NCI-H128 (cell line): Measurements from ENCODE around the gene EIF2S3B.
"Not testable (repeated sequence)": the region's sequence is repeated elsewhere in the genome, so short reads cannot be mapped to it uniquely, and the experiment has no call there.

ENCODE experiments used
- DNase-seq: peaks from one replicate; lab custom pipeline; 2025; ENCODE audit not compliant: unreplicated experiment; lab: John Stamatoyannopoulos, UW

EIF2S3B gene

DNA sequence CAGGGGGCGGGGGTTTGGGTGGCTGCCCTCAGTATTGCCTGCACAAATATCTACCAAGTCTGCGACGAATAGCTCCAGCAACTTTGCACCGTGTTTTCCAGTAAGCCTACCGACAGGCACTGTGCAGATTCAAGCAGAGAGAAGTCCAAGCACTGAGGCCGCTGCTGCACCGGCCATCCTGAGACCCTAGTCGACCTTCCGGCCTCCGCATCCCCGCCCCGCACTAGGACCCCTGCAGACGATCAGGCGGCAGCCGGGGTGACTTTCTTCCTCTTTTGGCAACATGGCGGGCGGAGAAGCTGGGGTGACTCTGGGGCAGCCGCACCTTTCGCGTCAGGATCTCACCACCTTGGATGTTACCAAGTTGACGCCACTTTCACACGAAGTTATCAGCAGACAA lies at the start of gene EIF2S3B:
Gene EIF2S3B, plus strand, starts transcription at position 271 of the 400 bp plus-strand sequence. Its CDS starts 13 bp downstream, at position 284.
- DNase-seq, result no peak

DNA sequence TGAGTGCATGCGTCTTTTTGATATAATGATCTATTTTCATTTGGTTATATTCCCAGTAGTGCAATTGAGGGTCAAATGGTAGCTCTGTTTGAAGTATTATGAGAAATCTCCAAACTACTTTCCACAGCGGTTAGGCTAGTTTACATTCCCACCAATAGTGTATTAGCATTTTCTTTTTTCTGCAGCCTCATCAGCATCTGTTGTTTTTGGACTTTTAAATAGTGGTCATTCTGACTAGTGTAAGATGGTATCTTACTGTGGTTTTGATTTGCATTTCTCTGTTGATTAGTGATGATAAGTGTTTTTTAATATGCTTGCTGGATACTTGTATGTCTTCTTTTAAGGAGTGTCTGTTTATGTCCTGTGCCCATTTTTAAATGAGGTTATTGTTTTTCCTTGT lies 48.8 kb upstream of the EIF2S3B start:
- no peak for DNase-seq

DNA sequence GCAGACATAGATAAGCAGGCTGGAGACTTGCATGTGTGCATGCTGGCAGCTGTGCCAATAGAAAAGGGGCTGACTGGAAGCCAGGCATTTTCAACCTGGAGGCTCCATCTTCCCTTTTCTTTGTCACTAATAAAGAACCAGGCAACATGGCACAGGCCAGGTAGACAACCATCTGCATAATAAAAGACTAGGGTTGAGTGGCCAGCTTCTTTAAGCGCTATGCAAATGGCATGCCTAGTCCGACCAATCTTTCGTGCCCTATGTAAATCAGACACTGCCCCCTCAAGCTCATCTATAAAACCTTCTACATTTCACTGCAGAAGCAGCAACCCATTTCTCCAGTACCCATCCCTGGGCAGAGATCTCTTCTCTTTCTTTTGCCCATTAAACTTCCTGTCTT lies 47.9 kb upstream of the EIF2S3B start:
- DNase-seq, result no peak

DNA sequence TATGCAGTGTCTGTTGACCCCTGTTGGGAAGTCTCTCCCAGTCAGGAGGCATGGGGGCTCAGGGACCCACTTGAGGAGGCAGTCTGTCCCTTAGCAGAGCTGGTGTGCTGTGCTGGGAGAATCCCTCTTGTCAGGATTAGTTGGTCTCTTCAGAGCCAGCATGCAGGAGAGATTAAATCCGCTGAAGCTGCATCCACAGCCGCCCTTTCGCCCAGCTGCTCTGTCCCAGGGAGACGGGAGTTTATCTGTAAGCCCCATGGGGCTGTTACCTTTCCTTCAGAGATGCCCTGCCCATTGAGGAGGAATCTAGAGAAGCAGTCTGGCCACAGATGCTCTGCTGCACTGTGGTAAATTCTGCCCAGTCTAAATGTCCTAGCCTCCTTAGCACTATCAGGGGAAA lies 39.4 kb upstream of the EIF2S3B start:
- DNase-seq, result no peak

DNA sequence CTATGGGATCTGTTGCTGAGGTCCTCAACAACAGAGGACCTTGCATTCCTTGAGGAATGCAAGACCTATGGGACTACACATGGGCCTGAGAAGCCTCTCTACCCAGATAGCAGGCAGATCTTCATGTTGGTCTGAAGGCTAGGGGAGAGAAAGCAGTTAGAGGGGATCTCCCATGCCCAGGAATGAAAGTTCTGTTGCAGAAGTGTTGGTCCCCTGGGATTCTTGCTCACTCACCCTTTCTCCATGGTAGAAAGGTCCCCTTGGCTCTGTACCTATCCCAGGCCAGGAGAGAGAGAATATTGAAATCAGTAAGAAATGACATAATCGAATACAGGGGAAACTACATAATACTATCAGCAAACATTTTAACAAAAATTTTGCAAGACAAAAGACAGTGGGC lies 36.0 kb upstream of the EIF2S3B start:
- DNase-seq, result no peak

DNA sequence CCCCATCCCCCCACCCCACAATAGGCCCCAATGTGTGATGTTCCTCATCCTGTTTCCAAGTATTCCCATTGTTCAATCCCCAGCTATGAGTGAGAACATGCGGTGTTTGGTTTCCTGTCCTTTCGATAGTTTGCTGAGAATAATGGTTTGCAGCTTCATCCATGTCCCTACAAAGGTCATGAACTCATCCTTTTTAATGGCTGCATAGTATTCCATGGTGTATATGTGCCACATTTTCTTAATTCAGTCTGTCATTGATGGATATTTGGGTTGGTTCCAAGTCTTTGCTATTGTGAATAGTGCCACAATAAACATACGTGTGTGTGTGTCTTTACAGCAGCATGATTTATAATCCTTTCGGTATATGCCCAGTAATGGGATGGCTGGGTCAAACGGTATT lies 32.9 kb upstream of the EIF2S3B start:
- DNase-seq, result not testable (repeated sequence)

DNA sequence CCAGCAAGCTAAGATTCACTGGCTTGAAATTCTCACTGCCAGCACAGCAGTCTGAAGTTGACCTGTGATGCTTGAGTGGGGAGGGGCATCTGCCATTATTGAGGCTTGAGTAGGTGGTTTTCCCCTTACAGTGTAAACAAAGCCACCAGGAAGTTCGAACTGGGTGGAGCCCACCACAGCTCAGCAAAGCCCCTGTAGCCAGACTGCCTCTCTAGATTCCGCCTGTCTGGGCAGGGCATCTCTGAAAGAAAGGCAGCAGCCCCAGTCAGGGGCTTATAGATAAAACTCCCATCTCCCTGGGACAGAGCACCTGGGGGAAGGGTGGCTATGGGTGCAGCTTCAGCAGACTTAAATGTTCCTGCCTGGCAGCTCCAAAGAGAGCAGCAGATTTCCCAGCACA lies 23.8 kb upstream of the EIF2S3B start:
- DNase-seq, result not testable (repeated sequence)

DNA sequence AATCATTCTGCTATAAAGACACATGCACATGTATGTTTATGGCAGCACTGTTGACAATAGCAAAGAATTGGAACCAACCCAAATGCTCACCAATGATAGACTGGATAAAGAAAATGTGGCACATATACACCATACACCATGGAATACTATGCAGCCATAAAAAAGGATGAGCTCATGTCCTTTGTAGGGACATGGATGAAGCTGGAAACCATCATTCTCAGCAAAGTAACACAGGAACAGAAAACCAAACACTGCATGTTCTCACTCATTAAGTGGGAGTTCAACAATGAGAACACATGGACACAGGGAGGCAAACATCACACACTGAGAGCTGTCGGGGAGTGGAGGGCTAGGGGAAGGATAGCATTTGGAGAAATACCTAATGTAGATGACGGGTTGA lies 18.4 kb upstream of the EIF2S3B start:
- DNase-seq, result not testable (repeated sequence)

DNA sequence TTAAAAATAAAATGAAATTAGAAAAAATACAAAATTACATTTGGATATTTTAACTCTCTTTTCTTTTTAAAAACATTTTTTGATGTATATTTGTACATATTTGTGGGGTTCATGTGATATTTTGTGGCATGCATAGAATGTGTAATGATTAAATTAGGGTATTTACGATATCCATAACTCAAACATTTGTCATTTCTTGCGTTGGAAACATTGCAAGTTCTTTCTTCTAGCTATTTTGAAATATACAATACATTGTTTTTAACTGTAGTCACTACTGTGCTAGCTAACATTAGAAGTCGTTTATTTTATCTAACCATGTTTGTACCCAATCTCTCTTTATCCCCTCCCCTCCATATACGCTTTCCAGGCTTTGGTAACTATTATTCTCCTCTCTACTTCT lies 13.9 kb upstream of the EIF2S3B start:
- DNase-seq, result no peak

DNA sequence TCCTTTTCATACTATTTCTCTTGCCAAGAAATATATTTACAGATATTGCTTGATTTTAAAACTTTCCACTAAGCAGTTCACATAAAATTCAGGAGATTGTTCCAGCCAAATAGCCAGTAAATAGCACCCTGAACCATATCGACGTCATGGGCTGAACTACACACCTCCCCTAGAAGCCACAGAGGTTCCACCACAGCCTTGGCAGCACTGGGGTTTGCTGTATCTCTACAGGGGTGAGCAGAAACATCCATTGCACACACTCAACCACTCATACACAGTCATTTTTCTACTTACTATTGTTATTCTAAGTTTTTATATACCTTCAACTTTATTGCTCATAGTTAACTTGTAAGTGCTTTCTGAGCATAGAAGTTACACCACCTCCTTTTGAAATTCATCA lies 8.1 kb upstream of the EIF2S3B start:
- no peak for DNase-seq

DNA sequence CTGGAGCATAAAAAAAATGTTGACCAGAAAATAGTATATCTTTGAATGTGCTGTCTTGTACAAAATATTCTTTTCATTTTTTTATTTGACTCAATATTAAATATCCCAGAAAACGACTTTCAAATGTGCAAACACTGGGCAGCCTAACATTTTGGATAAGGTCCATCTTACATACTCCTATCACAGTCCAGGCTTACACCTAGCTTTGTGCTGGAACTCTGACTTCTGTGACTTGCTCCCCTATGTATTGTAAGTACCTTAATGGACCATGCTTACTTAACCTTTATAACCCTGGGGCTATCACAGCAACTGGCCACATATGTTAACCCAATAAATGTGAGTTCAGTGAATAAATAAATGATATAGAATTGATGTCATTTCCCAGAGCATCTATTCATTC lies 7.6 kb upstream of the EIF2S3B start:
- no peak for DNase-seq

DNA sequence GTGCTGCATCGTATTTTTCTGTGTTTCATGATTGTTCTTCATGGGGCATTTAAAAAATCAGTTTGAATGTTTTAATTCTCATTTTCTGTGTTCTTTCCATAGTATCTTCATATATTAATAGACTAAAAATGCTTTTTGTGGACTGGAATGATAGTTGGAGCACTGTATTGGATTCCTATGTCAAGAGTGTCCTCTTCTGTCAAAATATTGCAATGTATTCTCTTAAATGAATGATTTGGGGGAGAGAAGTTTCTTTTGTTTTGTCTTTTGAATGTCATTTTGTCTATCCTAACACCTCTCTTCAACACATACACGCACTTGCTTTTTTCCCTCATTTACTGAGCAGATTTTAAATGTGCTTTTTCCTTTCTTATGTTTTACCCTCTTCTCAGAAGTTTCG lies 4.7 kb upstream of the EIF2S3B start:
- DNase-seq, result no peak

DNA sequence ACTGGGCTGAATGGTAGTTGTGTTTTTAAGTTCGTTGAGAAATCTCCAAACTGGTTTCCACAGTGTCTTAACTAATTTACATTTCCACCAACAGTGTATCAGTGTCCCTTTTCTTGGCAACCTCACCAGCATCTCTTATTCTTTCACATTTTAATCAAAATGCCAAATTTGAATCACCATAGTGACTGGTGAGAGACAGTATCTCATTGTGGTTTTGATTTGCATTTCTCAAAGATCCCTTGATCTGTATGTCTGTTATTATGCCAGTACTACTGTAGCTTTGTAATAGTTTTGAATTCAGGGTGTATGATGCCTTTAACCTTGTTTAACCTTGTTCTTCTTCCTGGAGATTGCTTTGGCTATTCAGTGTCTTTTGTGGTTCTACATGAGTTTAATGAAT lies 2.2 kb upstream of the EIF2S3B start:
- DNase-seq, result no peak

DNA sequence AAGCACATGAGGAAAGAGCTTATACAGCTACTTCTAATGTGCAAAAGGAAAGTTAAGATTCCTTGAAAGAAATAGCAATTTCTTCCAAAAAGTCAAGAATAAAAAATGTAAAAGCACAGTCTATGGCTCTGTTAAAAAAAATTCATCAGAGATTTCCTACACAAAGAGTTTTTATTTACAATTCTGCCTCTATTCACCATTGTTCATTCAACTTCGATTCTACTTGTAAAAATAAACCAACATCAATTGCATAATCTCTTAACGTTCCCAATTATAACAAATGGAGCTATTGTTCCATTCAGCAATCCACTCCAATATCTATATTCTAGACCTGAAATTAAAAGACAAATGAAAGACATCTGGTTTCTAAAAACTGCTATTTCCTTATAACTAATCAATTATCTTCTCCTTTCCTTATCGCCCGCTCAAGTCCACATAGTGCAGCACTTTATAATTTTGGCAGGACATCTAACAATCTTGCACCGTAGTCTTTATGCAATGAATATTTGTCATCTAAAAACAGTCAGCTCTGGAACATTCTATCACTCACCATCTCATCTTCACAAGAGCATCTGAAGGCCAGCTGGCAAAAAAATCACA lies 6.2 kb downstream of the EIF2S3B start:
- no peak for DNase-seq

DNA sequence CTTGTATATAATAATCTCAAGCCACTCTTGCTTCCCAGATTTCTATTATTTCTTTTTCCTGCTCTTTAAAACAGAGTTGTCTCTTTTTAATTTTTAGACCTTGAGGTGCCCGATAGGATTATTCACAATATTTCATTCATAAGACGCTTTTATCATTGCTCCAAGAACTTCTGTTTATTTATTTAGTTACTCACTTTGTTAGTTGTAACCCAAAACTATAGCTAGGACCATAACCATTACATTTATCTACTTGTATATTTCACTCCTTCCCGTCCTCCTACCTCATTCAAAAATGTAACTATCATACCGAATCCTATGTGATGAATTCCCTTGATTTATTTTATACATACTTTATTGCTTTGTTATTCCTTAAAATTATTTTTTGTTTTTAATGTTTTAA lies 7.1 kb downstream of the EIF2S3B start:
- no peak for DNase-seq

DNA sequence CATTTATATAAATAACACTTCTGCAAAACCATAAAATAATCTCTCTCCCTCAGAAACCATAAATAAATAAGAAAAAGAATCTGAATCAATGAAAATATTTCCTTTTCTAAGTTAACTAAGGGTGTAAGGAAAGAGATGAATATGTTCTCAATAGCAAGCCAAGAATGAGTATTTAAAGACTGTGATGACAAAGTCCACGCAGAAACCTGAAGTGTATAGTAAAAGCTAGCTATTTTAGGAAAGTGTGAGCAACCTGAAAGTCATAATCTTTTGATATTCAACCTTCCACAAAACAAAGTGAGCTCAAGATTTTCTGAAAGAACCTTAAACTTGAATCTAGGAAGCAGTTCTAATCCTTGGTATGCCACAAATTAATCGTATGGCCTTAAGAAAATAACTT lies 15.9 kb downstream of the EIF2S3B start:
- DNase-seq, result no peak

DNA sequence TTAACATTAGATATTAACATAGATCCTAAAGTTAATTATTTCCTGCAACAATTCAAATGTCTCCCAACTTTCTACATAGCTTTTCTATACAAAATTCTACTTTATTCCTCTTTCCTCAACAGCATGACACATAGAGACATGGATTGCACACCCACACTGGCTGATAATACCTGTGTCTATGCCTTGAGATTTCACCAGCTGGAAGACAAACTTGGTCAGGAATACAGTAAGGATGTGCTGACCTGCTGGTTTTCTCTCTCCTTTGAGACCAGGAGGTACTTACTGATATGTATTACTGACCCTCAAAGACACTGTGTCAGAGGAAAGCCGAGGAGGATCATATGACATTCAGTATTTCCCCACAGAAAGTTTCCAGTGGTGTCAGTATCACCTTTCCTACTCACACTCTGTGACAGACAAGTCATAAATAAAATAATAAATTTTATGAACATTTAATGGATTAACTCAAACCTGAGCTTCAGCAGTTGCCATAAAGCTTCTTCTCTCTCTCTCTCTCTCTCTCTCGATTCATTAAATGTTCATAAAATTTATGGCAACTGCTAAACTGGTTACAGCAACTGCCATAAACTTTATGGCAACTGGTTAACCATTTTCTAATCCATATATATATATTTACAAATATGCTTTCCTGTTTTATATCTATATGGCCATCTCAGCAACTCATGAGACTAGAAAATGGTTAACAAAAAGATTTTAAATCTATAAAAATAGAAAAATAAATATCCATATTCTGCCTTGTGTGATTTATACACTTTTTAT lies 22.7 kb downstream of the EIF2S3B start:
- no peak for DNase-seq

DNA sequence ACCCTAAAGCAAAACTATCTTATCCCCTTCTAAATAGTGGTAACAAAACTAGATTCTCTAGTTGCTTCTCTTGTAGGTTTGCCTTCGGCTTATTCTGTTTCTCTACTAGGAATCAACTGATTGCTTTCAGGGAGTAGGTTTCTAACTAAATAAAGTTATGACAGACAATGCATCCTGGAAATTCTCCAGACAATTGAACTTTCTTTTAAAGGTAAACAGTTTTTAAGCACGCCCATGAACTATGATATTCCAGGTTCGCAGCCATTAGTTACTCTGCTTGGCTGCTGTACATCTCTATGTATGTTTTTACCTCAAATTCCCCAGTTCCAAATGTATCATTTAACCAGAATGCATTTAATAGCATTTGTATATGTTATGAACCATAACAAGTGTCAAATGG lies 23.9 kb downstream of the EIF2S3B start:
- DNase-seq, result no peak

DNA sequence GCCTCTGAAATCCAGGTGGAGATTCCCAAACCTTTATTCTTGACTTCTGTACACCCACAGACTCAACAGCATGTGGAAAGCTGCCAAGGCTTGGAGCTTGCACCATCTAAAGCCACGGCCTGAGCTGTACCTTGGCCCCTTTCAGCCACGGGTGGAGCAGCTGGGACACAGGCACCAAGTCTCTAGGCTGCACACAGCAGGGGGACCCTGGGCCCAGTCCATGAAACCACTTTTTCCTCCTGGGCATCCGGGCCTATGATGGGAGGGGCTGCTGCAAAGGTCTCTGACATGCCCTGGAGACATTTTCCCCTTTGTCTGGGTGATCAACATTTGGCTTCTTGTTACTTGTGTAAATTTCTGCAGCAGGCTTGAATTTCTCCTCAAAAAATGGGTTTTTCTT lies 32.0 kb downstream of the EIF2S3B start:
- DNase-seq, result no peak

DNA sequence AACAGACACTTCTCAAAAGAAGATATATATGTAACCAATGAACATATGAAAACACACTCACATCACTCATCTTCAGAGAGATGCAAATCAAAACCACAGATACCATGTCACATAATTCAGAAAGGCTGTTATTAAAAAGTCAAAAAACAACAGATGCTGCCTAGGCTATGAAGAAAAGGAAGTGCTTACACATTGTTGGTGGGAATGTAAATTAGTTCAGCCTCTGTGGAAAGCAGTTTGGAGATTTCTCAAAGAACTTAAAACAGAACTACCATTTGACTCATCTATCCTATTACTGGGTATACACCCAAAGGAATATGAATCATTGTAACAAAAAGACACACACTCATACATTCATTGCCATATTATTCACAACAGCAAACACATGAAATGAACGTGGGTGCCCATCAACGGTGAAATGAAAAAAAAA lies 35.1 kb downstream of the EIF2S3B start:
- DNase-seq, result no peak

DNA sequence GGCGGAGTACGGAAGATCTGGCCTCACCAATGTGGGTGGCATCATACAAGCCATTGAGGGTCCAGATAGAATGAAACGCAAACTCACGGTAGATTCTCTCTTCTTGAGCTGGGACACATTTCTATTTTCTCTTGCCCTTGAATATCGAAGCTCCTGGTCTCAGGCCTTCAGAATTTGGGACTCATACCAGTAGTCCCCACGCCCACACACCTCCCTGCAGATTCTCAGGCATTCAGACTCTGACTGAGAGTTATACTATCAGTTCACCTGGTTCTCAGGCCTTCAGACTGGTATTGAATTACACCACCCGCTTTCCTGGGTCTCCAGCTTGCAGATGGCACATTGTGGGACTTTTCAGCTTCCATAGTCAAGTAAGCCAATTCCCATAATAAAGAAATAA lies 37.8 kb downstream of the EIF2S3B start:
- DNase-seq, result no peak

DNA sequence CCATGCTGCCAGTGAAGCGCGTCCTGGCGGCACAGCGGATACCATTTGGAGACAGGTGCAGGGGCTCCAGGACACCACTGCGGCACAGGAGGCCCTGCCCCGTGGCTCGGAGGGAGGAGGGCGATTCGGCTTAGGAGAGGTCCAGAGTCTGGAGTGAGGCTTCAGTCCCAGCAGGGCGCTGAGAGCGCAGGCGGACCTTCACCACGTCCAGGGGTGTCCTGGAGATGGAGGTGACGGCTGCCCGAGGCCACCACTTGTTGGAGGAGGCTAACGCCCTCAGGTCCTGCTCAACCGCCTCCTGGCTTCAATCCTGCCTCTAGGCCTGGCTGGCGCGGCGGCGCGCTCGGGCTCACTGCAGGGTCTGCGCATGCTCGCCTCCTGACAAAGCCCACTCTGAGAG lies 45.7 kb downstream of the EIF2S3B start:
- no peak for DNase-seq

DNA sequence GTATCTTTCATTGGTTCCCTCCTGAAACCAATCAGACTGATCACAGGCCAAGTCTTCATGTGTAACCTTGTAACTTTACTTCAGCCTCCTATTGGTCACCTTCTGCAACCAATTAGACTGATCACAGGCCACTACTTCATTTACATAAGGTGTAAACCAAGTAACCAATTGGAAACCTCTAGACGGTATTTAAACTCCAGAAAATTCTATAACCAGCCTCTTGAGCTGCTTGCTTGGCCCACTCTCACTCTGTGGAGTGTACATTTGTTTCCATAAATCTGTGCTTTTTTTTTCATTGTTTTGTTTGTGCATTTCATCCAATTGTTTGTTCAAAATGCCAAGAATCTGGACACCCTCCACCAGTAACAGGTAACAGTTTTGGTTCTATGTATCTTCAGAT lies 47.5 kb downstream of the EIF2S3B start:
- DNase-seq, result no peak
